K562 (cell line): ENCODE data around the gene TMCC2. TPM values are rescaled to one million over a fixed set of nuclear protein-coding genes. Genes with fewer than 3 reads are reported as not detected.

Source experiments
- ARID1B ChIP-seq: fragments of 450-650 bp; IDR thresholded peaks from 2 replicates; pipeline ENCODE4 v1.6.1; 2016; ENCODE audit warnings: antibody characterized with exemption, mild to moderate bottlenecking, inconsistent platforms
- BRD9 ChIP-seq: fragments of 450-650 bp; IDR thresholded peaks from 2 replicates; pipeline ENCODE4 v1.6.1; 2018; ENCODE audit warnings: low read depth; ENCODE audit not compliant: partially characterized antibody
- CEBPG ChIP-seq, 3 experiments: fragments of 200-800 bp in 1 of 3; sonication (Bioruptor generic) in 1 of 3; sonication (generic) in 1 of 3; formaldehyde crosslinking in 1 of 3; IDR thresholded peaks in 2 of 3; conservative IDR thresholded peaks in 1 of 3; 2 replicates each; pipeline versions ENCODE4 v1.6.1 to v1.8.0; 2016 to 2022; ENCODE audit warnings: missing compliant biosample characterization in 2 of 3, missing genetic modification characterization in 2 of 3, mild to moderate bottlenecking in 1 of 3, missing genetic modification reagents in 1 of 3
- CGGBP1 ChIP-seq: fragments of 250-450 bp; sonication (Bioruptor Pico); IDR thresholded peaks from 2 replicates; pipeline ENCODE4 v1.9.0; 2021; ENCODE audit warnings: mild to moderate bottlenecking
- CUX1 ChIP-seq: fragments of 200-800 bp; sonication (Bioruptor generic); IDR thresholded peaks from 2 replicates; pipeline ENCODE4 v1.6.1; 2016; ENCODE audit warnings: missing genetic modification characterization, missing compliant biosample characterization
- EGR1 ChIP-seq: fragments of 450-650 bp; conservative IDR thresholded peaks from 2 replicates; pipeline ENCODE4 v1.6.1; 2017; ENCODE audit warnings: mild to moderate bottlenecking
- KAT7 ChIP-seq: sonication (generic); formaldehyde crosslinking; IDR thresholded peaks from 2 replicates; pipeline ENCODE4 v1.8.0; 2022; ENCODE audit warnings: missing genetic modification reagents, mild to moderate bottlenecking, borderline replicate concordance
- MAFG ChIP-seq: fragments of 450-650 bp; conservative IDR thresholded peaks from 2 replicates; pipeline ENCODE4 v1.6.1; 2016; ENCODE audit warnings: missing genetic modification characterization, missing compliant biosample characterization
- MAZ ChIP-seq, 2 experiments: fragments of 450-650 bp in 1 of 2; sonication (generic) in 1 of 2; formaldehyde crosslinking; IDR thresholded peaks in 1 of 2; conservative IDR thresholded peaks in 1 of 2; 2 replicates each; pipeline versions ENCODE4 v1.4.0 to v1.5.0; 2020; ENCODE audit warnings: mild to moderate bottlenecking in 1 of 2, missing genetic modification reagents in 1 of 2
- NEUROD1 ChIP-seq: fragments of 150-350 bp; IDR thresholded peaks from 2 replicates; pipeline ENCODE4 v1.6.1; 2014; ENCODE audit warnings: borderline replicate concordance, low read length, low read depth; ENCODE audit not compliant: partially characterized antibody
- NFYB ChIP-seq: IDR thresholded peaks from 2 replicates; pipeline ENCODE4 v1.6.1; 2011; ENCODE audit warnings: mild to moderate bottlenecking, moderate library complexity; ENCODE audit not compliant: insufficient read length; ENCODE audit errors: extremely low read depth
- RAD51 ChIP-seq: fragments of 450-650 bp; IDR thresholded peaks from 2 replicates; pipeline ENCODE4 v1.7.1; 2016; ENCODE audit warnings: low read depth, mild to moderate bottlenecking, borderline replicate concordance
- SMARCA4 ChIP-seq: fragments of 450-650 bp; IDR thresholded peaks from 2 replicates; pipeline ENCODE4 v1.6.1; 2016
- SRF ChIP-seq, 2 experiments: fragments of 250-450, 450-650 bp in 1 of 2; sonication (Bioruptor Pico) in 1 of 2; sonication (generic) in 1 of 2; formaldehyde crosslinking; IDR thresholded peaks; 2 replicates each; pipeline versions ENCODE4 v1.5.0 to v1.5.1; 2020 to 2022; ENCODE audit warnings: mild to moderate bottlenecking in 1 of 2, missing genetic modification reagents in 1 of 2
- TAF7 ChIP-seq: fragments of 450-650 bp; IDR thresholded peaks from 2 replicates; pipeline ENCODE4 v1.6.1; 2016; ENCODE audit warnings: missing genetic modification characterization, missing compliant biosample characterization
- THAP7 ChIP-seq: fragments of 250-450 bp; sonication (Bioruptor Pico); IDR thresholded peaks from 2 replicates; pipeline ENCODE4 v1.5.0; 2021
- ZNF12 ChIP-seq: sonication (generic); formaldehyde crosslinking; IDR thresholded peaks from 2 replicates; pipeline ENCODE4 v1.4.0; 2020; ENCODE audit warnings: mild to moderate bottlenecking, missing genetic modification reagents
- ZNF197 ChIP-seq: fragments of 200-800 bp; sonication (Bioruptor generic); IDR thresholded peaks from 2 replicates; pipeline ENCODE4 v1.6.1; 2016; ENCODE audit warnings: low read depth, missing genetic modification characterization, missing compliant biosample characterization
- ZNF511 ChIP-seq: sonication (generic); formaldehyde crosslinking; IDR thresholded peaks from 2 replicates; pipeline ENCODE4 v1.8.0; 2022; ENCODE audit warnings: mild to moderate bottlenecking, missing genetic modification reagents
- polyA plus RNA-seq, 8 experiments: library from polyadenylated mRNA; depleted of rRNA in 4 of 8; stranded (reverse) in 5 of 8; unstranded in 3 of 8; fragments of >200 nt; fragmentation: Nextera tagmentation in 2 of 8; fragmentation: Illumina TruSeq in 1 of 8; extraction: Ambion mirVana in 2 of 8; extraction: Trizol in 1 of 8; gene quantifications; 2 replicates each; pipeline versions ENCODE4 v1.2.1 to v1.2.3, GENCODE V29; 2011 to 2014; ENCODE audit warnings: inconsistent platforms in 1 of 8, missing spikeins in 1 of 8
- total RNA-seq, 7 experiments: library from RNA; depleted of rRNA in 6 of 7; stranded (reverse); fragments of >200 nt in 6 of 7; fragmentation: Illumina TruSeq in 2 of 7; extraction: Trizol in 2 of 7; gene quantifications; 2 replicates each; pipeline versions ENCODE4 v1.2.1 to v1.2.3, GENCODE V29; 2011 to 2021; ENCODE audit warnings: low replicate concordance in 1 of 7

The TMCC2 gene
- total and polyA plus RNA-seq, 9 of the 15 experiments (the other 6 are each of a cell fraction or from before 2014, with no cell fraction given) = 0.06 to 1.8 (median 0.98) TPM

- TF ChIP-seq CUX1 (no peak), TAF7 (tag) (no peak), MAFG (tag) (no peak), CEBPG (CRISPR knock-in tag; IDR thresholded peaks at IDR 0.05) (peak; percentile 33; the same call in 1 of the 2 replicates), CEBPG (tag; conservative IDR thresholded peaks at IDR 0.05 in 1 of 2, IDR thresholded peaks at IDR 0.05 in 1 of 2) (no peak), EGR1 (no peak), ZNF511 (CRISPR knock-in tag) (peak; percentile 97), NEUROD1 (no peak), RAD51 (peak; percentile 81), KAT7 (CRISPR knock-in tag) (no peak; the same call in 1 of the 2 replicates), NFYB (peak; percentile 83), CGGBP1 (CRISPR knock-in tag) (no peak), SRF (CRISPR knock-in tag; IDR thresholded peaks at IDR 0.05) (0 out of 4 replicates have a peak, but pooled peaks of 1 of the 2 experiments have one; percentile 46), MAZ (CRISPR knock-in tag; conservative IDR thresholded peaks at IDR 0.05 in 1 of 2, IDR thresholded peaks at IDR 0.05 in 1 of 2) (peak; percentile 34 to 85; a peak in 2 of 4 replicates), THAP7 (CRISPR knock-in tag) (no peak), ARID1B (no peak), ZNF12 (peak; percentile 60; the same call in 1 of the 2 replicates), BRD9 (no peak), ZNF197 (CRISPR knock-in tag) (no peak), SMARCA4 (no peak)
These were observed 93.6 kb downstream of the TMCC2 start, which contains the start of gene NUAK2 (continued) for GRCh38 chr1:205321162-205321958.
